ENCODE data around the gene CBLB.

DNA sequence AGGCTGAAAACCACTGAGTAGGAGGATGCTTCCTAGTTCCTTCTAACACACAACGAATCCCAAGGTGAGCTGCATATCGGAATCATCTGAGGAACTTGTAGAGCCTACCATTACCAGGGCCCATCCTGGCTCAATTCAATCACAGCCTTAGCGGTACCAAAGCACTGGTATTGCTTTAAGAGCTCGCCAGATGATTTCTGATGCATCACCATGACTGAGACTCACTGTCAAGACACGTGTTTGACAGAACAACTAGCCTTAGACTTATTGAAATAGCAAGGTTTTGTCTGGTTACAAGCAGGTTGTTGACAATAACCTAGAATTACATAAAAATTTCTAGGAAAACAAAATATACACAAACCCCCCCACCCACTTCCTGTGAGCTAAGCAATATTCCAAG, 68.5 kb downstream of the CBLB start:
- TF ChIP-seq, protein P1, sequence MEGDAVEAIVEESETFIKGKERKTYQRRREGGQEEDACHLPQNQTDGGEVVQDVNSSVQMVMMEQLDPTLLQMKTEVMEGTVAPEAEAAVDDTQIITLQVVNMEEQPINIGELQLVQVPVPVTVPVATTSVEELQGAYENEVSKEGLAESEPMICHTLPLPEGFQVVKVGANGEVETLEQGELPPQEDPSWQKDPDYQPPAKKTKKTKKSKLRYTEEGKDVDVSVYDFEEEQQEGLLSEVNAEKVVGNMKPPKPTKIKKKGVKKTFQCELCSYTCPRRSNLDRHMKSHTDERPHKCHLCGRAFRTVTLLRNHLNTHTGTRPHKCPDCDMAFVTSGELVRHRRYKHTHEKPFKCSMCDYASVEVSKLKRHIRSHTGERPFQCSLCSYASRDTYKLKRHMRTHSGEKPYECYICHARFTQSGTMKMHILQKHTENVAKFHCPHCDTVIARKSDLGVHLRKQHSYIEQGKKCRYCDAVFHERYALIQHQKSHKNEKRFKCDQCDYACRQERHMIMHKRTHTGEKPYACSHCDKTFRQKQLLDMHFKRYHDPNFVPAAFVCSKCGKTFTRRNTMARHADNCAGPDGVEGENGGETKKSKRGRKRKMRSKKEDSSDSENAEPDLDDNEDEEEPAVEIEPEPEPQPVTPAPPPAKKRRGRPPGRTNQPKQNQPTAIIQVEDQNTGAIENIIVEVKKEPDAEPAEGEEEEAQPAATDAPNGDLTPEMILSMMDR (conservative IDR thresholded peaks at IDR 0.05): no peak
- no peak for TF ChIP-seq ZFX (IDR thresholded peaks at IDR 0.05)

Measured in C4-2B (cell line).